Measurements from ENCODE around the gene ARFGAP1.

ARFGAP1 gene

DNA sequence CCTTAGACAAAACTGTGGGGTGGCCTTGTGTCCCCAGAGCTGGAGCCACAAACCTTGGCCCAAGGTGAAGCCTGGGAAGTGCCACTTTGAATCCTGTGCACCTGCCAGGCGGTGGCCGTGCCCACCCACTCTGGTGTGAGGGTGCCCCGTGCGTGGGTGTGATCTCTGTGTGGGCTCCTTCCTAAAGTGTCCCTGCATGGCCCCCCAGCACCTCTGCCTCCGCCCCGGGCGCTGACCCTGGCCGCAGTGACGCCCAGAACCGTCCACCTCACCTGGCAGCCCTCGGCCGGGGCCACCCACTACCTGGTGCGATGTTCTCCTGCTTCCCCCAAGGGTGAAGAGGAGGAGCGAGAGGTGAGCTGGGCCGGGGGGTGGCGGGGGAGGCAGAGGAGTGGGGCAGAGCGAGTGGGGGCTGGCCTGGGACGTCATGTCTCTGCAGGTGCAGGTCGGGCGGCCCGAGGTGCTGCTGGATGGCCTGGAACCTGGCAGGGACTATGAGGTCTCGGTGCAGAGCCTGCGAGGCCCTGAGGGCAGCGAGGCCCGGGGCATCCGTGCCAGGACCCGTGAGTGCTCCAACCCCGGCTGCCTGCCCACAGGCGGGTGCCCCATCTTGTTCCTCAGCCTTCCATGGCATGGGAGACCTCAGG is 38.7 kb downstream of the ARFGAP1 start:
- no peak for DNase-seq

DNA sequence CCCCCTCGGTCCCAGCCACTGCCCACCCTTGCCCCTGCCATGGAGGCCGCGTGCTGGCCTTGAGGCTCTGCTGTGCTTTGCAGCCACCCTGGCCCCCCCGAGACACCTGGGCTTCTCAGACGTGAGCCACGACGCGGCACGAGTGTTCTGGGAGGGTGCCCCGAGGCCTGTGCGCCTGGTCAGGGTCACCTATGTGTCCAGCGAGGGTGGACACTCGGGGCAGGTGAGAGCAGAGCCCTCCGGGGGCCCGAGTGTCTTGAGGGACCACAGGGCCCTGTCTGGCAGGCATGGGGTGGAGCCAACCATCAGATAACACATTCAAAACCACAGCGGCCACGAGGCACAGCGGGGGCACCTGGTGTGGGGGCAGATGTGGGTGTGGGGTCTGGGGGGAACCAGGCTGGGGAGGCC is 39.2 kb downstream of the ARFGAP1 start:
- no peak for DNase-seq

DNA sequence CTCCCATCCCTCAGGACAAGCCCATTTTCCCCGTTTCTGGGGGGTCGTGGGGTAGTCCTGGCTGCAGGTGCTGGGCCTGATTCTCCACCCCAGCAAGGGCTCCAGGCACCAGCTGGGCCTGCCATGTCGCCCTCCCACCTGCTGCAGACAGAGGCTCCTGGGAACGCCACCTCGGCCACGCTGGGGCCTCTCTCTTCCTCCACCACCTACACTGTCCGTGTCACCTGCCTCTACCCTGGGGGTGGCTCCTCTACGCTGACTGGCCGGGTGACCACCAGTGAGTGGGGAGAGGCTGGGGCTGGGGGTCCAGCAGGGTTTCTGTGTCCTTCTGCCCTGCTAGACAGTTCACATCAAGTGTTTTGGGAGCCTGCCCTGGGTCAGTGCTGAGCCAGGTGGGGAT is 39.7 kb downstream of the ARFGAP1 start:
- no peak for DNase-seq

DNA sequence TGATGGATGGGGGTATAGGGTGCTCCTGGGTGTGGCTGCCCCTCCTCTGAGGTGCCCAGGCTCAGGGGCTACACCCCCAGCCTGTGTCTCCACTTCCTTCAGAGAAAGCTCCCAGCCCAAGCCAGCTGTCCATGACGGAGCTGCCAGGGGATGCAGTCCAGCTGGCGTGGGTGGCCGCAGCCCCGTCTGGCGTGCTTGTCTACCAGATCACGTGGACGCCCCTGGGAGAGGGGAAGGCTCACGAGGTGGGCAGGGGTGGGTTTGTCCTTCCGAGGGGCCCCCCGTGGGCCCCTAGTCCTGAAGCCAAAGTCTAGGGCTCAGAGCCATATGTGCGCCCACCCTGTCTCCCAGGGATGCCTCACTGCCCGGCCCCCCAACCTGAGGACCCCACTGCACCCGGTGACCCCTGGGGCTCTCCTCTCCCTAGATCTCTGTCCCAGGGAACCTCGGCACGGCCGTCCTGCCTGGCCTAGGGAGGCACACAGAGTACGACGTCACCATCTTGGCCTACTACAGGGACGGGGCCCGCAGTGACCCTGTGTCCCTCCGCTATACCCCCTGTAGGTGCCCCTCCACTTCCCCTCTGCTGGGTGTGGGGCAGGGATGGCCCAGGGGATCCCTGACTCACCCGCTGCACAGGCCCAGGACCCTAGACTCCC is 40.2 kb downstream of the ARFGAP1 start:
- no peak for DNase-seq

DNA sequence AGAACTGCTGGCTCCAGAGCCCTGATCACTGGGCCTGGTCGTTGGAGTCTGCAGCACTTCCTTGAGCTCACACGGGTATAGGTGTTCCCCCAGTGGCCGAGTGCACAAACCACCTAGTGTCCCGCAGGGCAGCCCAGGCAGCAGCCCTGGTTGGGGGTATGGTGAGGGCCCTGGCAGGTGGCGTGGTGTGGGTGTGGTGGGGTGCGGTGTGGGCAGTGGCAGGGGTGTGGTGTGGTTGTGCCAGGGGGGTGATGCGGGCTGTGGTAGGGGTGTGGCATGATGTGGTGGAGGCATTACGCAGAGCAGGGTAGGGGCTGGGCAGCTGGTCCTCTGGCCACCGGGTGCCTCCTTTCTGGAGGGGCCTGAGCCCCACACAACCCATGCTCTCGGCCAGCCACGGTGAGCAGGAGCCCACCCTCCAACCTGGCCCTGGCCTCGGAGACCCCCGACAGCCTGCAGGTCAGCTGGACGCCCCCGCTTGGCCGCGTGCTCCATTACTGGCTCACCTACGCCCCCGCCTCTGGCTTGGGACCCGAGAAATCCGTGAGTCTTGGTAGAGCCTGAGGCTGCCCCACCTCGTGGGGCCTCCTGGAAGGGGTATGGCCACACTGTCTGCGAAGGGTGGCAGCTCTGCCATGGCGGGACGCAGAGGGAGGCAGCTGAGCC is 40.9 kb downstream of the ARFGAP1 start:
- DNase-seq = no peak

DNA sequence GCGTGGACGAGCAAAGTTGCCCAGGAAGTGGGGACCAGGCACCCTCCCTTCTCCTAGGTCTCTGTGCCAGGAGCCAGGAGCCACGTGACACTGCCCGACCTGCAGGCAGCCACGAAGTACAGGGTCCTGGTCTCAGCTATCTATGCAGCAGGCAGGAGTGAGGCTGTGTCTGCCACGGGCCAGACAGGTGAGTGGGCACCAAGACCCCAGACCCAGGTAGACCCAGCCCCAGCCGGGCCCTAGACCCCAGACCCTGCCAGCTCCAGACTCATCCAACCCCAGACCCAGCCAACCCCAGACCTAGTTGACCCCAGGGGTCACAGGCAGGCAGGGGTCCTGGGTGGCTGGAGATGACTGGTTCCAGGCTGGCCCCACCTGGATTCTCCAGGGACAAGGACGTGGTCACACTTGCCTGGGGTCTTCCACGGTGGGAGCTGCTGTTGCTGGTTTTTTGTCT is 41.4 kb downstream of the ARFGAP1 start:
- no peak for DNase-seq

DNA sequence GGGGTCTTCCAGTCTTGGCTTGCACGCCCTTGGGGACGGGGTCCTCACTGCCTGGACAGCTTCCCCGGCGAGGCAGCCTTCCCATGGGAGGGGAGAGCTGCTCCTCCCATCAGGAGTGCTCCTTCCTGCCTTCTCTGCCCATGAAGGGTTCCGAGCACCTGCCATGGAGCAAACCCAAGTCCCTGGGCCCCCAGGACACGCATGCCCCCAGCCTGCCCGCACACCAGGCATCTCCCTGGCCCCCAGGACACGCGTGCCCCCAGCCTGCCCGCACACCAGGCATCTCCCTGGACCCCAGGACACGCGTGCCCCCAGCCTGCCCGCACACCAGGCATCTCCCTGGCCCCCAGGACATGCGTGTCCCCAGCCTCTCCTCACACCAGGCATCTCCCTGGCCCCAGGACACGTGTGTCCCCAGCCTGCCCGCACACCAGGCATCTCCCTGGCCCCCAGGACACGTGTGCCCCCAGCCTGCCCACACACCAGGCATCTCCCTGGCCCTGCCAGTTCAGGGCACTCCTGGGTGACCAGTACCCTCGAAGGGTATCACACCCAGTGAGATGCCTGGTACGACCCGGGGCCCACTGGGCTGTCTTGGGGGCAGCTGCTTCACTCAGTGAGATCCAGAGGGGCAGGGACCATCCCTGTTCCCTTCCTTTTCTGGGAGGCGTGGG is 42.1 kb downstream of the ARFGAP1 start:
- no peak for DNase-seq

DNA sequence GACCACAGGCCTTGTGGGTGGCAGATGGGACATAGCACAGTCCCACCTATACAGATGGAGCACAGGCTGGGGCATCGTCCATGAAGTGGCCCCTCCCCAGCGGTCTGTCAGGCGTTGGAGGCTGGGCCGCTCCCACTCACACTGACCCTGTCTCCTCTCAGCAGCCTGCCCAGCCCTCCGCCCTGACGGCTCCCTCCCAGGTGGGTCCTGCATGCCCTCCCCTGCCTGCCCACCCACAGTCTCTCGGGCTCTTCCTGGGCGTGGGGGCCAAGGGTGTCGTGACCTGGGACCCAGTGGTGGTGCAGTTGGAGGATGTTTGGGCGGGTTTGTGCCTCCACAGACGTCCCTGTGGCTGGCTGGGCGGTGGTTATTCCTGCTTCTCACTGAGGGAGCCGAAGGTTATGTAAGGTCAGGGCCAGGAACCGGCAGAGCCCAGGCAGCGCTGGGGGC is 42.7 kb downstream of the ARFGAP1 start:
- no peak for DNase-seq

DNA sequence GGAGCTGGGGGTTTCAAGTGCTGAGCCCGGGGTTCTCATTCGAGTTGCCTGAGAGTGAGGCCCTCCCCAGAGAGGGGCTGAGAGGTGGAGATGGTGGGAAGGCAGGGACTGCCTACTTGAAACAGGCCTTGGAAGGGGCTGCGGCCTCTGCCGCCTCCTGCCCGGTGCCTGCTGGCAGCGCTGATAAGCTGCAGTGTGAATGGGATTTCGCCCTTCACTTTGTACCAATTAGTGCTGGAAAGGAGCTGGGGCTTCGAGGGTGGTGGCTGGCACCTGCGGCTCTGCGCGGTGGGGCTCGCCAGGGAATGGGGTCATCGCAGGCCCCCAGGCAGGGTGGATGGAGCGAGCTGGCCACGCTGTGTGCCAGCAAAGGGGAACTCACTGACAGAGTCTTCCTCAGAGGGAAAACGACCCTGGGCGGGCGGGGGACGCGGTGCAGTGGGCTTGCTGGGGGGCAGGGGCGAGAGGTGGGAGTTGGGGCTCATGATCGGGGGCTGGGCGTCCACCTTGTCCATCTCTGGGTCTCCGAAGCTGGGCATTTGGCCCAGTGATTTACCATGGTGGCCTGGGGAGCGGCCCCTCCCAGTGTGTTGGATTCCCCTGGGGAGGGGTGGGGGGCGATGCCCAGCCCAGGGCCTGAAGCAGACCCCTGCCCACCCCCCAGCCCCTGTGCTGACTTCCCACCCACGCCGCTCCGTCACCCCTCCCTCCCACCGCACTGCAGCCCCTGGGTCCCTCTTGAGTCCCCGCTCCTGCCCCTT is 43.3 kb downstream of the ARFGAP1 start:
- DNase-seq = no peak

DNA sequence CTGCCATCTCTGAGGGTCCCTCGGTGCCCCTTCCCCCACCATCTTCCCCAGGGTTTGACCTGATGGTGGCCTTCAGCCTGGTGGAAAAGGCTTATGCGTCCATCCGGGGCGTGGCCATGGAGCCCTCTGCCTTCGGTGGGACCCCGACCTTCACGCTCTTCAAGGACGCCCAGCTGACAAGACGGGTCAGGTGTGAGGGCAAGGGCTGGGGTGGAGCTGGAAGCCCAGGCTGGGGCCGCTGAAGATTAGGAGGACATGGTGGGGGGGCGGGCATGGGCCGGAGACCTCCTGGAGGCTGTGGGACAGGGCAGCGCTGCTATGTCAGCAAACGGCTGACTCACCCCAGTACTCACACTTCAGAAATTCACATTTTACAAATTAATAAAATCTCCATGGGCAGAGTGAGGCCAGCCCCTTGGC is 43.9 kb downstream of the ARFGAP1 start:
- DNase-seq = no peak

DNA sequence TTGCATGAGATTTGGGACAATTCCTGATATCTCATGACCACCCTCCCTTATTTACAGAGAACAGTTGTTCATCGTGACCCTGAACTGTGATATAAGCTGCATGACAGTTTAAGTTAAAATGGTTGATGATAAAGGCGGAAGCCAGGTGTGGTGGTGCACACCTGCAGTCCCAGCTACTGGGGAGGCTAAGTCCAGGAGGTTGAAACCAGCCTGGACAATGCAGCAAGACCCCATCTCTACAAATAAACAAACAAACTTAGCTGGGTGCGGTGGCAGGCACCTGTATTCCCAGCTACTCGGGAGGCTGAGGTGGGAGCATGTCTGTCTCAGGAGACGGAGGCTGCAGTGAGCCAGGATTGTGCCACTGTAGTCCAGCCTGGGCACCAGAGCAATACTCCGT is 44.4 kb downstream of the ARFGAP1 start:
- DNase-seq = no peak

DNA sequence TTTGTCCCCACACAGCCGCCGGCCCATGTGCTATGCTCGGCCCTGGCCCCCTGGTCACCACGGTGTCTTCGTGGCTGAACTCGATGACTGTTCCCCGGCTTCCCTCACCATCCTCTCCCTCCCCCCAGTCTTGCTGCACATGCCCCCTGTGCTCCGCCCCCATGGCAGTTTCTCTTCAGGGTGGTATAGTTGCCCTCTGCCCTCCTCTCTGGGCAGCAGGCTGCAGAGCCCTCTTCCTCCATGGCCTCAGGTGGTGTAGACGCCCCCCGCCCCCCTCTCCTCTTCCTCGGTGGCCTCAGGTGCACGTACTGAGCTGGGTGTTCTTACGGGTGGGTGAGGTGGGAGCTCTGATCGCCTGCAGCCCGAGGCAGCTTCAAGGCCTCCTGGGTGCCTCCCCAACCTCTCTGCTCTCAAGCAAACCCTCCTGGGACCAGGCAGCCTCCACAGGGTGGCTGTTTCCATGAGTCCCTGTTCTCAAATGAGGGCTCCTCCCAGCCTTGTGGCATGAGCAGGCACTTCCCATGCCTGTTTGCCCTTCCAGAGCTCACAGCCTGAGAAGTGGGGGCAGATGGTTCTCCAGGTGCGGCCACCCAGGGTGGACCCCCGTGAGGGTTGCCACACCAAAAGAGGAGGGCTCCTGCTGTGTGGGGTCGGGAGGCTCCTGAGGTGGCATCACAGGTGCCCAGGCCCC is 45.1 kb downstream of the ARFGAP1 start:
- no peak for DNase-seq

DNA sequence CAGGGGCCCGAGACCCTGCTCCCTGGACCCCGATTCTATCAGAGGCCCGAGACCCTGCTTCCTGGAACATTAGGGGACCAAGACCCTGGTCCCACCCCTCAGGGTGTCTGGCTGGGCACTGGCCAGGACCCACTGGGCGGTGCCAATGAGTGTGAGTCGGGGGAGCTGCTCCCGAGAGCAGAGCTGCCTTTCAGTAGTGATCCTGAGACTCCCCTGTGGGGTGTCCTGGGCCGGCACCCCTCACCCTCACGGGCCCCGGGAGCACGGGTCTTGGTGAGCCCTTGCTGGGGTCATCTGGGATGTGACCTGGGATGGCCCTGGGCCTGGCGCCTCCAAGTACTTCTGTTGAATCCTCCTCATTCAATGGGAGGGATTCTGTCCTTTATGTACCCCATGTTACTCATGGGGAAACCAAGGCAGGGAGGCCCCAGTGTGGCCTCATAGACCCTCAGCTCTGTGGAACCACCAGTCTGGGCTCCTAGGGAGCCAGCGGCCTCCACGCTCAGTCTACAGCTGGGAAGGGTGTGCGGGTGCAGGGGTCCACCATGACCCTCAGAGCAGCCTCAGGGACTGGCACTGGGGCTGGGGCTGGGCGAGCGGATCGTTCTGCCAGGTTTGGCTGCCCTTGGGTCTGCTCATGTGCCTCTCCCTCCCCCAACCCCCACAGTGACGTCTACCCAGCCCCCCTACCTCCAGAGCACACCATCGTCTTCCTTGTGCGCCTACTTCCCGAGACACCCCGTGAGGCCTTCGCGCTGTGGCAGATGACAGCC is 46.0 kb downstream of the ARFGAP1 start:
- DNase-seq = no peak

DNA sequence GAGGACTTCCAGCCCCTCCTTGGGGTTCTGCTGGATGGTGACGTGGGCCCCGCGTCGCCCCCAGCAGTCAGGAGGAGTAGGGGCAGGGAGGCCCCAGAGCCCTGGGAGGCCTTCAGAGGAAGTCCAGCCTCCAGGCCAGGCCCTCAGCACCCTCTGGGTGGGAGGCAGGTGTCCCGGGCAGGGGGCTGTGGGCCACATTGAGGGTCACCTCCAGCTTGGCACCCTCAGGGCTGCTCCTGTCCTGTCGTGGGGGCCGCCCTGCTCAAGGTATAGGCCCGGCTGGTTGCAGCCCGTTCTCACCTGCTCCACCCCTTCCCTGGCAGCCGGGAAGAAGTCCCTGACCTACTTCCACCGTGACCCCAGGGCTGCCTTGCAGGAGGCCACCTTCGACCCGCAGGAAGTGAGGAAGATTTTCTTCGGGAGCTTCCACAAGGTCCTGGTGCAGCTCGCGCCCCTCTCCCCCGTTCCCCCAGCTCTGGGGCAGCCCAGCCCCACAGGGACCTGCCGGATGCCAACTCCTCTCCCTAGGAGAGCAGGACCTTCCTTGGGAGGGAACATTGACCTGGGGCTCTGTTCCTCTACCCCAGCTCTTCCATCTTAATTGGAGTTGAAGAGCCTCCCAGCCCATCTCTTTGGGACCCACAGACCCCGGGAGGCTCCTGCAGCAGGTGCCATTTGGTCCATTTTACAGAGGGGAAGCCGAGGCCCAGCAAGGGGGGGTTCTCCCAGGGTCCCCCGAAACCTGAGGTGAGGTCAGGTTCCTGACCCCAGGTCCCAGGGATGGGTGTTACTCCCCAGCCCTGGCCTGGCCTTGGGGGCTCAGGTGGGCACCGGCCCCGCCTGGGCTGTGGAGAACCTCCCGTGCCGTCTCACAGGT is 46.8 kb downstream of the ARFGAP1 start:
- no peak for DNase-seq

DNA sequence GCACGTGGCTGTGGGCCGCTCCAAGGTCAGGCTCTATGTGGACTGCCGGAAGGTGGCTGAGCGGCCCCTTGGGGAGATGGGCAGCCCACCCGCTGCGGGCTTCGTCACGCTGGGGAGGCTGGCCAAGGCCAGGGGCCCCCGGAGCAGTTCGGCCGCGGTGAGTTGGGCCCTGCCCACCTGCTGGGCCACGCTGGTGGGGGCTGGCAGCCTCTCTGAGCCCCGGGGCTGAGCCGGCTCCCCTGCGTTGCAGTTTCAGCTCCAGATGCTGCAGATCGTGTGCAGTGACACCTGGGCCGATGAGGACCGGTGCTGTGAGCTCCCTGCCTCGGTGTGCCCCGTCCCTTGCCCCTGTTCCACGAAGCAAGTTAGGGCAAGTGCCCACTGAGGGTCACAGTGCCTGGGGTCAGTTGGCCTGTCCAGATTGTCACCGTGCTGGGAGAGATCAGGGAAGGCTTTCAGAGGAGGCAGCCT is 47.5 kb downstream of the ARFGAP1 start:
- DNase-seq = no peak

DNA sequence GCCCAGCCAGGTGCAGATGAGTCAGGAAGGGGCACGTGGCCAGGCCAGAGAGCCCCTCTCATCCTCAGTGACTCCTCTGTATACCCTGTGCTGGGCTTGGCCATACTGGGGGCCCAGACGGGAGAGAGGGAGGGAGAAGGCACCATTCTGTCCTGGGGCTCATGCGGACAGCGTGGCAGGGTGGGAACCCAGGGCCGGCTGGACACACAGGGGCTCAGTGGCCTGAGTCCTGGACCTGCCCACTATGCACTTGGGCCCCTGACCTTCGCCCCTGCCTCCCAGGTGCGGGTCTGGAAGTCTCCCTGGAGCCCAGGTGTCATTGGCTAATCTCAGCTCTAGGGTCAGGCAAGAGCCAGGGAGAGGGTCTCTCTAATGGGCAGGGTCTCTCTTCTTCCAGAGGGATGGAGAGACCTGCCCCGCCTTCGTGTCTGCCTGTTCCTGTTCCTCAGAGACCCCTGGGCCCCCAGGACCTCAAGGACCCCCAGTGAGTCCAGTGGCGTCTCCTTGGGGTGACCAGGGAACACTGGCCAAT is 48.1 kb downstream of the ARFGAP1 start:
- no peak for DNase-seq

DNA sequence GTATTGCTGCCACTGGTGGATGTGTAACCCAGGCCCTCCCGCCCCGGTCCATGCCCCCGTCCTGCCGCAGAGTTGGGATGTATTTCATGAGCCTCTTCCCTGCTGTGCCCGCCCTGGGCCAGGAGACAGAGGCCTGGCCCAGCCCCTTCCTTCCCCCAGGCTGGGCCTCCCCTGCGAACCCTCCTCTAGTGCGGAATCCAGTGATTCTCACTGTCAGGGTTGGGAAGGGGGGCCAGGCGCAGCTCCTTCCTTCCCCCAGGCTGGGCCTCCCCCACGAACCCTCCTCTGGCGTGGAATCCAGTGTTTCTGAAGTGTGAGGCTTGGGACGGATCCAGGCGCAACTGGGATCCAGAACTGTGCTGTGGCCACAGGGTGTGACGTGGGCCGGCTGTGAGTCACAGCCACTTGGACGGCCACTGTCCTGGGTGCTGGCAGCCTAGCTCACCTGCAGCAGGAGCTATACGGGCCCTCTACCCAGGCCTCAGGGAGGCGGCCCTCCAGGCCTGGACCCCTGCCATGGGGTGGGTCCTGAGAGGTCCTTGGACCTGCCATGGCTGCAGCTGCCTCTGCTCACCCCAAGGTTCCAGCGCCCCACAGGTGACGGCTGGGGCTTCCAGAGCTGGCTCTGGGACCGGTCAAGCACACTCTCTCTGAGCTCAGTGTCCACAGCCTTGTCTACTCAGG is 48.7 kb downstream of the ARFGAP1 start:
- DNase-seq = no peak

DNA sequence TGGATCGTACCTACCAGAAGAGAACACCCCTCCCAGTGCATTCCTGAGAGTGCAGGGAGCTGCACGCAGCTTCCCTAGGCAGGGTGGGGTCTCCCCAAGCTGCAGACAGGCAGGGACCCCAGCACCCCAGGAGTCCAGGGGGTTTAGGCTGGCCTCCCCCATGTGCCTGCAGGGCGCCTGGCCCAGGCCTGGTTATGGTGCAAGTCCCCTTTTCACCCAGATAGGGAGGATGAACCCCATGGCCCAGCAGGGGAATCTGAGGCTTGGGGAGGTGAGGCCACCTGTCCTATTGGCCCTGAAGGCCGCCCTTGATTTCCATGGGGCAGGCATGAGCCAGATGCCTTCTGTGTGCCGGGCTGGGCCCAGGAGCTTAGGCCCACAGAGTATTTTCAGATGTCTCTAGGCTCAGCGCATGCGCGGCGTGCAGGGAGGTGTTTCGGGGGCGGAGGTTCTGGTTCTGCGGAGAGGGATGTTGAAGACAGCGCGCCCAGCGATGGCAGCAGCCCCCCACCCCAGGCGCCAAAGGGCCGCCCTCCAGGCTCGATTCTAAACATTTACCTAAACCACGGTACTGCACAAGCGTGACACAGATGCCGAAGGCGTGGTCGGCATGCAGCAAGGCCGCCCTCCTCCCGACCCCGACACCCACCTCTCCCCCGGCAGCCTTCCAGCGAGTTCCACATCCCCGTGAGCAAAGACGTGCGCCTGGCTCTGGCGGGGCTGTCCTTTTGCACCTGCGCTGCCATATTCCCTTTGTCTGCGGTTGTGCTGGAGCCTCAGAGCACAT is 49.7 kb downstream of the ARFGAP1 start:
- no peak for DNase-seq

DNA sequence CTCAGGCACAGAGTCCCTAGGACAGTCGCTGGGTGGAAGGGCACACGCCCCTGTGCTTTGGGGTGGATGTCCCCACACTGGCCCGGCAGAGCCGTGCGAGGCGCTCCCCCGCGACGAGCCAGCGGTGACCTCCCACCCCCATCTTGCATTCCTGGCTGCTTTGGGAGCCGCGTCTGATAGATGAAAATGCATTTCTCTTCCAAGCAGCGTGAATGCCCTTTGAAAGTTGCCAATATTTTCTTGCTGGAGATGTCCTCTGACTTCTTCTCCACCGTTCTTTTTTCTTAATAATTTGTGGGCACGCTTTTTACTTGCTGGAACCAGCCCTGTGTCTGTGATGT is 50.3 kb downstream of the ARFGAP1 start:
- no peak for DNase-seq

Data from DMS 273 treated with DMSO at 0.1 percent for 48 hours (cell line).